ENCODE measurements around the gene CRYGS. TPM values are rescaled to one million over a fixed set of nuclear protein-coding genes. Genes with fewer than 3 reads are reported as not detected.

Gene CRYGS
- total and polyA plus RNA-seq, 2 donors (not counting 1 experiment from before 2014, with no cell fraction given), result 3.6 to 10.9 TPM

DNA sequence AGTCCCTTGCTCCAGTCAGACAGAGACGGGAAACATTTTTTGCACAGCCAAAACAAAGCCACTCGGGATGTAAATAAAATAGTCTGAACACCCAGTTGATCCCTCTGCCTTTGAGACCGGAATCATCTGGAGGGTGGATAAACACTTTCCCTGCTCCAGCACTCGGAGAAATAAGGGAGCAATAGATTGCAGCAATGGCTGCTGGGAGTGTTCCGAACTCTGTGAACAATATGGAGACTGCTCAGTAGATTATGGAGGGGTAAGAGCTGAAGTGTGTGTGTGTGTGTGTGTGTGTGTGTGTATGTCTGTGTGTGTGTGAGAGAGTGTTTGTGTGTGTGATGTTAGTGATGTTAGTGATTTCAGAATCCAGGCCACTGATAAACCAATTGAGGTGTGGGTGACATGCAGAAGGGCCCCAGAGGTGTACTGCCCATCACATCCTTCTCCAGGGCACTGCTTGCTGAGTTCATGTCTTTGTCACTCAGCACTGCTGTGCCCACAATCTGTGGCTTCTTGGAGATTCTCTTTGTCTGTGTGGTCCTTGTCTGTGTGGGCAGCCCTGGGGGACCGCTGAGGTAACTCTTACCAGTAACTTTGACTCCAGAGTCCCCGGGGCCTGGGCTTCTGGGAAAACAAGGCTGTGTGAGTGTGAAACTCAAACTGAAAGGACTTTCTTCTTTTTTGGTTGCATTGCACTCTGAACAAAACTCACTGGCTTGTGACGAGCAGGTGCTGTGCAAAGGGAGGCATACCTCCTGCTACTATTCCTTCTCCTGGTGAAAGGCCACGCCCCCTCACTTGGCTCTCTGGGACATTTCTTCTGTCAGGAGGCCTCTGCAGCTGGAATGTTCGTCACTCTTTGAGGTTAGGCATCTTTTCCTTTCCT, 23.0 kb downstream of the CRYGS start:
- Histone ChIP-seq H3K27me3 (replicated peaks in 1 of 4; ENCODE audit: control extremely low read depth in 1 of 4, control insufficient read depth in 3 of 4, insufficient read depth in 4 of 4, low read length in 3 of 4) (peaks cover 0 to 4% (median 0%) of the 10 kb centered on the region in 4 experiments), H3K4me1 (ENCODE audit: control insufficient read depth in 2 of 2, insufficient read depth in 2 of 2, low read length in 2 of 2) (peaks cover 52 to 59% of the 10 kb centered on the region in 2 donors), H3K27ac (ENCODE audit: low read length in 2 of 2) (peak overlapping the region; percentile 19 to 64), H3K4me3 (ENCODE audit: control extremely low read depth in 1 of 5, extremely low read depth in 1 of 5, insufficient read depth in 1 of 5, low read depth in 2 of 5, low read length in 4 of 5) (peak overlapping the region in 1 of 5 experiments; percentile 12), H3K4me2 (replicated peaks; ENCODE audit: low read depth, low read length, poor library complexity, severe bottlenecking) (peak overlapping the region; percentile 51), H2AFZ (ENCODE audit: insufficient read depth, low read depth, low read length, poor library complexity, severe bottlenecking) (no peak overlapping the region), H3K9ac (ENCODE audit: low read length) (no peak overlapping the region), H4K20me1 (ENCODE audit: control insufficient read depth, insufficient read depth, low read length, poor library complexity, severe bottlenecking) (no peaks in the 10 kb centered on the region), H3K79me2 (ENCODE audit: control insufficient read depth, insufficient read depth, low read length) (no peaks in the 10 kb centered on the region), H3K9me3 (ENCODE audit: control extremely low read depth in 1 of 3, control insufficient read depth in 2 of 3, insufficient read depth in 1 of 3, low read length in 2 of 3) (peaks cover 0 to 8% (median 0%) of the 10 kb centered on the region in 3 donors), H3K36me3 (replicated peaks in 1 of 2; ENCODE audit: control extremely low read depth in 1 of 2, control insufficient read depth in 1 of 2, extremely low read depth in 1 of 2, insufficient read depth in 2 of 2, low read length in 1 of 2) (no peaks in the 10 kb centered on the region)
- DNase-seq (peak; percentile 69), ATAC-seq (ENCODE audit: low read depth) (peak; percentile 39)
- Mint-ChIP-seq H3K4me1 (peaks cover 68% of the 10 kb centered on the region), H3K9me3 (ENCODE audit: insufficient read depth) (peaks cover 2% of the 10 kb centered on the region), H3K4me3 (peak overlapping the region; percentile 30), H3K27ac (peak overlapping the region; percentile 88), H3K27me3 (peaks cover 3% of the 10 kb centered on the region)
- POLR2A ChIA-PET, result interaction anchor here (0.6 kb wide), 1 partner anchor 262 kb away, joined by 4 read pairs; the partner anchor contains the start of gene EIF4A2
- 49% methylated on average over 9 of the region's 10 CpGs for WGBS (ENCODE audit: insufficient coverage)
- intact Hi-C loops (cut with micrococcal nuclease), result no loop called here
- no peak for TF ChIP-seq EZH2 (IDR thresholded peaks at IDR 0.05; ENCODE audit: borderline replicate concordance, insufficient read depth, low read depth, low read length, poor library complexity, severe bottlenecking)
- TF ChIP-seq, protein P1, sequence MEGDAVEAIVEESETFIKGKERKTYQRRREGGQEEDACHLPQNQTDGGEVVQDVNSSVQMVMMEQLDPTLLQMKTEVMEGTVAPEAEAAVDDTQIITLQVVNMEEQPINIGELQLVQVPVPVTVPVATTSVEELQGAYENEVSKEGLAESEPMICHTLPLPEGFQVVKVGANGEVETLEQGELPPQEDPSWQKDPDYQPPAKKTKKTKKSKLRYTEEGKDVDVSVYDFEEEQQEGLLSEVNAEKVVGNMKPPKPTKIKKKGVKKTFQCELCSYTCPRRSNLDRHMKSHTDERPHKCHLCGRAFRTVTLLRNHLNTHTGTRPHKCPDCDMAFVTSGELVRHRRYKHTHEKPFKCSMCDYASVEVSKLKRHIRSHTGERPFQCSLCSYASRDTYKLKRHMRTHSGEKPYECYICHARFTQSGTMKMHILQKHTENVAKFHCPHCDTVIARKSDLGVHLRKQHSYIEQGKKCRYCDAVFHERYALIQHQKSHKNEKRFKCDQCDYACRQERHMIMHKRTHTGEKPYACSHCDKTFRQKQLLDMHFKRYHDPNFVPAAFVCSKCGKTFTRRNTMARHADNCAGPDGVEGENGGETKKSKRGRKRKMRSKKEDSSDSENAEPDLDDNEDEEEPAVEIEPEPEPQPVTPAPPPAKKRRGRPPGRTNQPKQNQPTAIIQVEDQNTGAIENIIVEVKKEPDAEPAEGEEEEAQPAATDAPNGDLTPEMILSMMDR (IDR thresholded peaks at IDR 0.05), result no peak
- CTCF ChIA-PET, result interaction anchor here (0.5 to 5.7 kb wide), 4 partner anchors 18 to 262 kb away, joined by 3 to 56 read pairs (median 5); no protein-coding TSS in a partner anchor
